AG09319 (cell line): Measurements from ENCODE around the gene CCDC88A.

ENCODE experiments used
- DNase-seq: peaks from one replicate; pipeline ENCODE4 v3.0.0-alpha.2; 2010; ENCODE audit warnings: low read depth; ENCODE audit errors: extremely low read depth
- CTCF ChIP-seq: IDR thresholded peaks from 2 replicates; pipeline ENCODE4 v1.5.1; 2011; ENCODE audit warnings: low read depth, mild to moderate bottlenecking, inconsistent platforms, low read length, moderate library complexity

CCDC88A gene

GRCh38 chr2:55408918-55409868, 10.5 kb downstream of the CCDC88A start:
- no peak for DNase-seq
- TF ChIP-seq CTCF = no peak

DNA sequence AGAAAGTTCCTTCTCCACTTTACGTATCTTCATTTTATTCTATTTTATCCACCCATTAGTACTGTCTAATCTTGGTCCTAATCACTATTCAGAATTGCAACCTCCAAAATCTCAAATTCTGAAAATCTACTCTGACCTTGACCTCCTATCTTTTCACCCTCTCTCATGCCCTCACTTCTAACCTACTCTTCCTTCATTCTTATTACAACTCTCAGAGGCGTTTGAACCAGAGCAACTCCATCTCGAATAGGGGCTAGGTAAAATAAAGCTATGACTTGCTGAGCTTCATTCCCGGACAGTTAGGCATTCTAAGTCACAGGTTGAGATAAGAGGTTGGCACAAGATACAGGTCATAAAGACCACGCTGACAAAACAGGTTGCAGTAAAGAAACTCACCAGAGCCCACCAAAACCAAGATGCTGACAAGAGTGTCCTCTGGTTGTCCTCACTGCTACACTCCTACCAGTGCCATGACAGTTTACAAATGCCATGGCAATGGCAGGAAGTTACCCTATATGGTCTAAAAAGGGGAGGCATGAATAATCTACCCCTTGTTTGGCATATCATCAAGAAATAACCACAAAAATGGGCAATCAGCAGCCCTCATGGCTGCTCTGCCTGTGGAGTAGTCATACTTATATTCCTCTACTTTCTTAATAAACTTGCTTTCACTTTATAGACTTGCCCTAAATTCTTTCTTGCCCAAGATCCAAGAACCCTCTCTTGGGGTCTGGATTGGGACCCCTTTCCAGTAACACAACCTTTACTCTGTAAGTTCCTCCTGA, 11.4 kb downstream of the CCDC88A start:
- TF ChIP-seq CTCF = no peak
- no peak for DNase-seq

GRCh38 chr2:55405116-55405515, 14.5 kb downstream of the CCDC88A start:
- TF ChIP-seq CTCF = no peak
- DNase-seq = no peak

DNA sequence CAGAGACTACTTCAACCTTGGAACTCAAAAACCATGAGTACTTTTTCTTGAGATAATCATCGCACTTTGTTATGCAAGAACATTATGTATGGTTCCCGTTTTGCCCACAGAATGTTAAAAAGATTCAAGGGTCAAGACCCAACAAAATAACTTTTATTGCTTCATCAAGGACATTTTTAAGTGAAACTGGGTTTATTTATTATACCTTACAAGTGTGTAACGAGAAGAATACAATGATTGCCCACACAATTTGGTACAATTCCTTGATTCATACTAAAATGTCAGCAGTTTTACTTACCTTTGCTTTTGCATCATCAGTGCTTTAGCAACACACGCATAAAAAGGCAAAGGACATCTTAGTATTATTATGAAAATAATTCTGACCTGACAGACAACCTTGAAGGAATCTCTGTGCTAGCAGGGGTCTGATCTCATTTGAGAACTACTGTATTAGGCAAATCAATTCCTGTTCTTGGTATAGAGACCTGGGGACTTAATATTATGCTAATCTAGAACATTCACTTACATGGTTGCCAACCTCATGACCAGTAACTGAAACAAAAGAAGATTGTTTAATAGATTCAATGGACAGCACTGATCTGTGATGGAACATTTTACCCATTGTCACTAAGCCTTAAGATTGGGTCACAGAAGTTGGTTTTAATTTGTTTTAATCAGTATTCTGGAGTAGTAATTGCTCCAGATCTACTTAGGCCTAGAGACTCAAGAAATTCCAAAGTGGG, 16.2 kb downstream of the CCDC88A start:
- no peak for TF ChIP-seq CTCF
- DNase-seq = no peak

DNA sequence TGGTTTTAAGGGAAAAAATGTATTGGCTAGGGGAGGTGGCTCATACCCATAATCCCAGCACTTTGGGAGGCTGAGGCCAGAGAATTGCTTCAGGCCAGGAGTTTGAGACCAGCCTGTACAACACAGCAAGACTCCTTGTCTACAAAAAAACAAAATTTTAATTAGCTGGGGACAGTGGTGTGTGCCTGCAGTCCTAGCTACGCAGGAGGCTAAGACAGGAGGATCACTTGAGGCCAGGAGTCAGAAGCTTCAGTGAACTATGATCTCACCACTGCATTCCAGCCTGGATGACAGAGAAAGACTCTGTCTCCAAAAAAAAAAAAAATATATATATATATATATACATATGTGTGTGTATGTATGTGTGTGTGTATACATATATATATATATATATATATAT, 18.5 kb downstream of the CCDC88A start:
- no peak for TF ChIP-seq CTCF
- DNase-seq = no peak

DNA sequence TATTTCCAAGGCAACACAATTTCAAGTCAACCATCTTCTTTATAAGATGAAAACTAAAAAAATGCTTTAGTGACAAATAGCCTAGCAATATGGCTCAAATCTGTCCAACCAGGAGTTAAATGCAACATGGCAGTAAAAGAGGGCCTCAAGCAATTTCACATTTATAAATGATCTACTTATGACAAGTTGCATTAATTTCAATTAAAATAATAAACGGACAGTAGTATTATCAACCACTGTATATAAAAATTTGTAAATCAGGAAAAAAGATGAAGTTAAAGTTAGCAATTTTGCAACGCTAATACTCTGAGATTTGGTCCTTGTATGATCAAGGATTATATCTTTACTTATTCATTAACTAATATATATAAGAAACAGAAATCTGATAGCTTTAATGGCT, 19.3 kb downstream of the CCDC88A start:
- no peak for TF ChIP-seq CTCF

More for the DNA sequence above, 19.3 kb downstream of the CCDC88A start:
- DNase-seq = no peak
